ENCODE results near the gene CERS6. TPM values are rescaled to one million over a fixed set of nuclear protein-coding genes. Genes with fewer than 3 reads are reported as not detected.

The CERS6 gene
- total and polyA plus RNA-seq, 2 experiments from 2014 or later: 40.9 to 99.1 TPM

- no peaks in the 10 kb centered on the region for H3K27me3 ChIP-seq
- 23% methylated on average over 9 of the region's 9 CpGs for WGBS (ENCODE audit: low lambda C conversion rate, missing lambda C conversion rate)
- H3K4me3 ChIP-seq: no peak overlapping the region
- no peak for TF ChIP-seq EZH2 (IDR thresholded peaks at IDR 0.05; ENCODE audit: borderline replicate concordance)
- no peak for TF ChIP-seq CTCF (IDR thresholded peaks at IDR 0.05; ENCODE audit: poor library complexity)
- TF ChIP-seq EZH2phosphoT487 (IDR thresholded peaks at IDR 0.05; ENCODE audit: low read depth, severe bottlenecking, unreplicated experiment): no peak
- H3K79me2 ChIP-seq: peaks cover 67% of the 10 kb centered on the region
- H3K9me3 ChIP-seq (ENCODE audit: low read depth): no peaks in the 10 kb centered on the region
- H2AFZ ChIP-seq: no peak overlapping the region
- peak; percentile 23 for DNase-seq (ENCODE audit: low spot score)
- no peaks in the 10 kb centered on the region for H4K20me1 ChIP-seq (ENCODE audit: insufficient read depth, poor library complexity, severe bottlenecking)
- peak overlapping the region; percentile 56 for H3K4me2 ChIP-seq
- H3K27ac ChIP-seq: no peak overlapping the region
- no peaks in the 10 kb centered on the region for H3K9me2 ChIP-seq (replicated peaks; ENCODE audit: insufficient read depth)
- H3K36me3 ChIP-seq (replicated peaks; ENCODE audit: insufficient read depth, low read depth): no peaks in the 10 kb centered on the region
- H3K4me1 ChIP-seq (ENCODE audit: insufficient read depth): peaks cover 22% of the 10 kb centered on the region
These were observed 205.1 kb downstream of the CERS6 start for GRCh38 chr2:168660870-168661862.

DNA sequence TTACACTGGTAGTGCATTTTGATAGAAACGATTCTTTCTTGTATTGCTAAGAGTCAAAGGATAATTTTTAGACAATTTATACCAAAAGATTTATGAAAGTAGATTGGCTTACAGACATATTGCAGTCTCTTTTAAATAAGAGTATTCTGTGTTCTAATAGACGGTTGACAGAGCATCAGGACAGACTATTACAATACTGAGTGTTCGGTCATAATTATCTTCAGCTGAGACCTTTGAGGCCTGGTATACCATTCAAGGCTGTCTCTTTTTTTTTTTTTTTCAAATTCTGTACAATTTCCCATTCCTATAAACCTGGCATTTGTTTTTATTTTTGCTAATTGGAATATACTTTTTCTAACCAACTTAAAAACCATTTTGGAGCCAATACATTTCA lies 205.8 kb downstream of the CERS6 start:
- TF ChIP-seq CTCF (IDR thresholded peaks at IDR 0.05; ENCODE audit: poor library complexity): no peak
- TF ChIP-seq EZH2 (IDR thresholded peaks at IDR 0.05; ENCODE audit: borderline replicate concordance): no peak
- no peak for TF ChIP-seq EZH2phosphoT487 (IDR thresholded peaks at IDR 0.05; ENCODE audit: low read depth, severe bottlenecking, unreplicated experiment)
- H3K4me3 ChIP-seq: no peak overlapping the region

GRCh38 chr2:168662651-168663208 lies 206.7 kb downstream of the CERS6 start:
- 87% methylated on average over 7 of the region's 7 CpGs for WGBS (ENCODE audit: low lambda C conversion rate, missing lambda C conversion rate)

More for the DNA sequence above, 205.8 kb downstream of the CERS6 start:
- Histone ChIP-seq H3K27ac (no peak overlapping the region), H3K4me2 (peak overlapping the region; percentile 56), H2AFZ (no peak overlapping the region), H3K9me2 (replicated peaks; ENCODE audit: insufficient read depth) (no peaks in the 10 kb centered on the region), H3K36me3 (replicated peaks; ENCODE audit: insufficient read depth, low read depth) (no peaks in the 10 kb centered on the region), H3K4me1 (ENCODE audit: insufficient read depth) (peaks cover 22% of the 10 kb centered on the region), H4K20me1 (ENCODE audit: insufficient read depth, poor library complexity, severe bottlenecking) (no peaks in the 10 kb centered on the region), H3K79me2 (peaks cover 73% of the 10 kb centered on the region), H3K9me3 (ENCODE audit: low read depth) (no peaks in the 10 kb centered on the region), H3K27me3 (no peaks in the 10 kb centered on the region)
- 51% methylated on average over 3 of the region's 3 CpGs for WGBS (ENCODE audit: low lambda C conversion rate, missing lambda C conversion rate)
- no peak for DNase-seq (ENCODE audit: low spot score)

More at GRCh38 chr2:168662651-168663208, 206.7 kb downstream of the CERS6 start:
- TF ChIP-seq EZH2phosphoT487 (IDR thresholded peaks at IDR 0.05; ENCODE audit: low read depth, severe bottlenecking, unreplicated experiment) (no peak), CTCF (IDR thresholded peaks at IDR 0.05; ENCODE audit: poor library complexity) (no peak), EZH2 (IDR thresholded peaks at IDR 0.05; ENCODE audit: borderline replicate concordance) (no peak)
- Histone ChIP-seq H3K79me2 (peaks cover 80% of the 10 kb centered on the region), H3K9me3 (ENCODE audit: low read depth) (no peaks in the 10 kb centered on the region), H4K20me1 (ENCODE audit: insufficient read depth, poor library complexity, severe bottlenecking) (no peaks in the 10 kb centered on the region), H3K27me3 (no peaks in the 10 kb centered on the region), H3K4me3 (no peak overlapping the region), H3K27ac (no peak overlapping the region), H3K9me2 (replicated peaks; ENCODE audit: insufficient read depth) (no peaks in the 10 kb centered on the region), H3K4me2 (no peak overlapping the region), H3K36me3 (replicated peaks; ENCODE audit: insufficient read depth, low read depth) (no peaks in the 10 kb centered on the region), H2AFZ (no peak overlapping the region), H3K4me1 (ENCODE audit: insufficient read depth) (peaks cover 22% of the 10 kb centered on the region)
- no peak for DNase-seq (ENCODE audit: low spot score)
